Activated naive CD4-positive, alpha-beta T cell treated with anti-CD3 and anti-CD28 coated beads, Interleukin-2, amount 10 ng/mL, durations not matched to agents 7 days and 5 days (primary cell): ENCODE results near the gene FBLIM1.
A peak's percentile ranks its signal among the peaks of the same experiment; 100 is the strongest.

Experiments used
- CTCF ChIA-PET: fragments of 350-600 bp; sonication (Branson Sonifier 250); formaldehyde crosslinking; loops from one replicate; lab custom pipeline; 2021; ENCODE audit warnings: antibody characterized with exemption; lab: Charles Lee
- DNase-seq: peaks from one replicate; pipeline ENCODE4 v3.0.0-alpha.2; 2020
- H3K27ac Mint-ChIP-seq: one replicate; pipeline ENCODE4 v1.8.0; 2021; ENCODE audit warnings: mild to moderate bottlenecking, moderate library complexity, mixed read lengths
- H3K27me3 Mint-ChIP-seq: one replicate; pipeline ENCODE4 v1.8.0; 2021; ENCODE audit warnings: mild to moderate bottlenecking, mixed read lengths
- H3K36me3 Mint-ChIP-seq: one replicate; pipeline ENCODE4 v1.8.0; 2021; ENCODE audit warnings: mixed read lengths
- H3K4me1 Mint-ChIP-seq: one replicate; pipeline ENCODE4 v1.8.0; 2021; ENCODE audit warnings: mixed read lengths
- H3K4me3 Mint-ChIP-seq: one replicate; pipeline ENCODE4 v1.8.0; 2021; ENCODE audit warnings: mild to moderate bottlenecking, moderate library complexity, mixed read lengths
- H3K9me3 Mint-ChIP-seq: one replicate; pipeline ENCODE4 v1.8.0; 2021; ENCODE audit warnings: mixed read lengths

The FBLIM1 gene

DNA sequence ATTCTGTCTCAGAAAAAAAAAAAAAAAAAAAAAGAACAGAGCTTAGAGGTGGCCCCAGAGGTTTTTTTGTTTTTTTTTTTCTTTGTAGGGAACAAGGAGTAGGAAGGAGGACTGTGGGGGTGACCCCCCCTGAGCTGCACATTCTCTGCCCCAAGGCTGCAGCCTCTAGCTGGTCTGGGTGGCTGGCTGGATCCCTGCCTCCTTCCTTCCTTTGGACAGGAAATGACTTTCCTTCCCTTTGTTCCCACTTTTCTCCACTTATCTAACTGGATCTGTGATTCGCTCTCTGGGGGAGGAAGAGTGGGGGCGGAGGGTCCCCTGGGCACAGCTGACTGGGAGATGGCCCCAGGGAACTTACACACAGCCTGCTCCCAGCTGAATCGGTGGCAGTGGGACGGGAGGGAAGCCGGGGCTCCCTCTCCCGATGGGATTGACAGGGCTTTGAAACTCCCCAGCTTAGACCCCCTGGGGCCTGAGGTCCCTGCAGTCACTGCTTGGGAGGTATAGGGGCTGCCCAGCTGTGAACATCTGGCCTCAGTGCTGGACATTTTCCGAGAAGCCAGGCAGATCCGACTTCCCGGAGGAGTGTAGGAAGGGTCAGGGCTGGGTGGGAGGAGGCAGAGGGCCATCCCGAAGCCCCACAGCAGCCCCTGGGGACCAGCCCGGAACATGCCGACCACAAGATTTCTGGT is 2.1 kb downstream of the FBLIM1 start:
- H3K27me3 Mint-ChIP-seq: peaks cover 79% of the 10 kb centered on the region
- no peak overlapping the region for H3K27ac Mint-ChIP-seq
- H3K4me1 Mint-ChIP-seq: peaks cover 17% of the 10 kb centered on the region
- no peaks in the 10 kb centered on the region for H3K36me3 Mint-ChIP-seq
- no peak for DNase-seq
- CTCF ChIA-PET: interaction anchor here (1.4 kb wide), 1 partner anchor 13 kb away, joined by 3 read pairs; no protein-coding TSS in a partner anchor
- no peaks in the 10 kb centered on the region for H3K9me3 Mint-ChIP-seq
- no peak overlapping the region for H3K4me3 Mint-ChIP-seq

DNA sequence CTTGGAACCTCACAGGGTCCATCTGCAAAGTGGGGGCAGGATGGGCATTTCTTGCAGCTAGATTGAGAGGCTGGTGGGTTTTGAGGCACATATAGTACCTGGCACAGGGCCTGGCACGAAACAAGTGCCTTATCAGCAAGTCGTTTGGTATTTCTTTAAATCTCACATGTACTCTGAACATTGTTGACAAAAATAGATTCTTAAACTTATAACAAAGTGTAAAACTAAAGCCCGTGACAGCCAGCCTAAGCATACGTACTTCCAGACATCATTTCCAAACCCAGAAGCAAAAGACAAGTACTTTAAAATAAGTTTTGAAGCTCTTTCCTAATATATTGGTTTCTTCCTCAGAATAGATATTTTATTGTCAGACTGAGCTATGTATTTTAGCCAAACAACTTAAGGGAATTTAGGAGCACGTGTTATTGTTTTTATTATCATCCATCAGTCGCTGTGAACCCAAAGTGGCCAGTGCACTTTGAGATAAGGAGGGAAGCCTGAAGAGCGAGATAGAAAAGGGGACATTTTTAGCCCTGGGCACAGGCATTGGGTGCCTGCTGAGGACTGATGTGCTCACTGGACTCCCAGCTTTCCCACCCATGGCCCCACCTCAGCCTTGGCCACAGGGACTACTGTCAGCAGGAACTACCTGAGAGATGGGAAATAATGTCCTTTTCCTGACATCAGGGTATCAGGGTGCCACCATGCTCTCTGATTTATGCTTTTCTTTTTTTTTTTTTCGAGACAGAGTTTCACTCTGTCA is 3.0 kb downstream of the FBLIM1 start:
- Mint-ChIP-seq H3K36me3 (no peaks in the 10 kb centered on the region), H3K27me3 (peaks cover 76% of the 10 kb centered on the region), H3K9me3 (no peaks in the 10 kb centered on the region), H3K4me1 (peaks cover 11% of the 10 kb centered on the region), H3K4me3 (no peak overlapping the region), H3K27ac (no peak overlapping the region)
- CTCF ChIA-PET: no interaction called here
- DNase-seq: no peak

DNA sequence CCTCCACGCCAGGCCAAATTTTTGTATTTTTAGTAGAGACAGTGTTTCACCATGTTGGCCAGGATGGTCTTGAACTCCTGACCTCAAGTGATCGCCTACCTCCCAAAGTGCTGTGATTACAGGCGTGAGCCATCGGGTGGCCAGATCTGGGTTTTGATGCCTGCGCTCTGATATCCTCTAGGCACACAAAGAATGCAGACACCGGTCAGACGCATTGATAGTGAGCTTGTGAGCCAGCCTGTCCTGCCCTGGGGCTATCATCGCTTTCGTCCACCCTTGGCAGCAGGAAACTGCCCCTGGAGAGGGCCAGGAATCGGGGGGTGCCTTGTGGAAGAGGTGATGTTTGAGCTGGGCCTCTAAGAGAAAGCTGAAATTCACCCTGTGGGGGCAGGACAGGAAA is 4.0 kb downstream of the FBLIM1 start:
- Mint-ChIP-seq H3K9me3 (no peaks in the 10 kb centered on the region), H3K27ac (no peak overlapping the region), H3K4me1 (peaks cover 3% of the 10 kb centered on the region), H3K36me3 (no peaks in the 10 kb centered on the region), H3K4me3 (no peak overlapping the region), H3K27me3 (peaks cover 66% of the 10 kb centered on the region)
- no peak for DNase-seq
- CTCF ChIA-PET: interaction anchor here (0.8 kb wide), 1 partner anchor 65 kb away, joined by 3 read pairs; no protein-coding TSS in a partner anchor

DNA sequence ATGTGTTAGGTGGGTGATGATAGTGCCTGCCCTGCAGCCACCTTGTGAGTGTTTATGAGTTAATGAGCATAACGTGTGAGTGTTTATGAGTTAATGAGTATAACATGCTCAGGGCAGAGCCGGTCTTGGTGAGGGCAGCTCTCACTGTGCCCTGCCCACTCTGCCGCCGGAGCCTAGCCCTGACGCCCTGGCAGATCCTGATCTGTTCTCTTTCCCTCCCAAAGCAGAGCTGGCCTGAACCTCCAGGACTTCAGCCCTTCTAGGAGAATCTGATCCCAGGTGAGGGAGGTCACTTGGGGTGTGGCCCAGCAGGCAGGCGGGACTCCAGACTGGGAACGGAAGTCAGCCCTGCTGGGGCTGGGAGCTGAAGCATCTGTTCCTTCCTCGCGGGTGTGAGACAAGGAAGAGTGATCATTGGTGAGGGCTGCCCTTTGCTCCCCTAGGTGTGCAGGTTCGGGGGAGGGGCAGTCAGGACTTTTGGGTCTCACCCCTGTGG is 5.7 kb downstream of the FBLIM1 start:
- Mint-ChIP-seq H3K27me3 (peaks cover 53% of the 10 kb centered on the region), H3K27ac (peak overlapping the region; percentile 45), H3K36me3 (no peaks in the 10 kb centered on the region), H3K4me3 (no peak overlapping the region), H3K9me3 (no peaks in the 10 kb centered on the region), H3K4me1 (no peaks in the 10 kb centered on the region)
- CTCF ChIA-PET: interaction anchor here (0.5 kb wide), 1 partner anchor 519 kb away, joined by 5 read pairs; no protein-coding TSS in a partner anchor
- DNase-seq: no peak

DNA sequence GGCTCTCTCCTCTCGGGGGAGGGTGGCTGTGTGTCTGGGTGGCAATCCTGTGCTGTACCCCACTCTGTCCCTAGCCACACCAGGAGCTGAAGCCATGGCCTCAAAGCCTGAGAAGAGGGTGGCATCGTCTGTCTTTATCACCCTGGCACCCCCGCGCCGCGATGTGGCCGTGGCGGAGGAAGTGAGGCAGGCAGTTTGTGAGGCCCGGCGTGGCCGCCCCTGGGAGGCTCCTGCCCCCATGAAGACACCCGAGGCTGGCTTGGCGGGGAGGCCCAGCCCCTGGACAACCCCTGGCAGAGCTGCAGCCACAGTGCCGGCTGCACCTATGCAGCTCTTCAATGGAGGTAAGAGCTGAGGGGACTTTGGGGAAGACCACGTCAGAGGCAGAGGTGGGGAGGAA is 6.3 kb downstream of the FBLIM1 start:
- Mint-ChIP-seq H3K36me3 (no peaks in the 10 kb centered on the region), H3K27me3 (peaks cover 47% of the 10 kb centered on the region), H3K9me3 (no peaks in the 10 kb centered on the region), H3K4me3 (no peak overlapping the region), H3K27ac (no peak overlapping the region), H3K4me1 (no peaks in the 10 kb centered on the region)
- DNase-seq: no peak
- CTCF ChIA-PET: no interaction called here

DNA sequence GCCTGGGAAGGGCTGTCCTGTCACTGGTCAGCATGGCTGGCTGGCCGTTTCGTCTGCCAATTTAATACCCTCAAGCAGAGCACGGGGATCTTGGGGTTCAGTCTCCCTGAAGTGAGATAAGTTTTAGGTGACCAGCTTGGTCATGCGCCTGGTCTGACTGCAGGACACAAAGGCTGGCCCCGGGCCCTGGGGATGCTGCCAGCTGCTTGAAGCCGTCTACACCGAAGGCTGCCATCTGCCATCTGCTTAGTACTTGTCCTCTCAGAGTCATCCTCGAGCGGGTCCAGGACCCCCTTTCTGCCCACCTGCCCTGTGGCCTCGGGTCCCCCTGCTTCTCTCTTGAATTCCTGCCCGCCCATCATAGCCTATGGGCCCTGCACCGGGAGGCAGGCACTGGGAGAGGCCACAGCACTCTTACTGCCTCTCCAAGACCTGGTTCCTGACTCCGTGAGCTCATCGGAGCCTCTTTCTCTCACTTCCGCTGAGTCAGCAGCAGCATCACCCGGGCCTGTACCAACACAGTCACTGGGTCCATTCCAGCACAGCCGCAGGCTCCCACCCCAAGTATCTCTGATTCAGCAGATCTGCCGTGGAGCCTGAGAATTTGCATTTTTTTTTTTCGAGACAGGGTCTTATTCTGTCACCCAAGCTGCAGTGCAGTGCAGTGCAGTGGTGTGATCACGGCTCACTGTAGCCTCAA is 7.0 kb downstream of the FBLIM1 start:
- Mint-ChIP-seq H3K27me3 (peaks cover 44% of the 10 kb centered on the region), H3K4me3 (no peak overlapping the region), H3K27ac (no peak overlapping the region), H3K4me1 (no peaks in the 10 kb centered on the region), H3K9me3 (no peaks in the 10 kb centered on the region), H3K36me3 (no peaks in the 10 kb centered on the region)
- CTCF ChIA-PET: interaction anchor here (0.6 kb wide), 1 partner anchor 194 kb away, joined by 3 read pairs; no protein-coding TSS in a partner anchor
- no peak for DNase-seq

DNA sequence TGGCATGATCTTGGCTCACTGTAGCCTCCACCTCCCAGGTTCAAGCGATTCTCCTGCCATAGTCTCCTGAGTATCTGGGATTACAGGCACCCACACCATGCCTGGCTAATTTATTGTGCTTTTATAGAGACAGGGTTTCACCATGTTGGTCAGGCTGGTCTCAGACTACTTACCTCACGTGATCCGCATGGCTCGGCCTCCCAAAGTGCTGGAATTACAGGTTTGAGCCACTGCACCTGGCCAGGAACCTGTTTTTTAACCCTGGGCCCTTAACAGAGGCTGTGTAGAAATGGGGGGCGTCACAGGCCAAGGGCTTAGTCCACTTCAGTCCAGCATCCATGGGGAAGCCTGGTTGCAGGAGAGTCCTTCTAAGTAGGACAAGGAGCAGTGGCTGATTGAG is 9.3 kb downstream of the FBLIM1 start:
- CTCF ChIA-PET: no interaction called here

DNA sequence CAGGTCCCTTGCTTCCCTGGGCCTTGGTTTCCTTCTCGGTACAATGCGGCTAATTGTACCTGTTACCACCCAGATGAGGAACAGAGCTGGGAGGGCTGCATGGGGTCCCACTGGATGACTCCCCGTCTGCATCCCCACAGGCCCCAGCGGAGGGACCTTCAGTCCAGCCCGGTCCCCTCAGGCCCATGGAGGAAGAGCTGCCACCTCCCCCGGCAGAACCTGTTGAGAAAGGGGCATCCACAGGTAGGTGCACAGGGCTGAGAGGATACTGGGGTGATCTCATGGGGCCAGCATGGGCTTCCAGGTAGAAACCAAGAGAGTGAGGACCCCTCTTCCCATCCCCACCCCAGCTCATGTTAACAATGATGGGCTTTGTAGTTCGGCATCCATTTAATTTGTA is 9.8 kb downstream of the FBLIM1 start:
- H3K4me3 Mint-ChIP-seq: no peak overlapping the region
- H3K36me3 Mint-ChIP-seq: no peaks in the 10 kb centered on the region
- H3K27ac Mint-ChIP-seq: no peak overlapping the region
- no peak for DNase-seq
- peaks cover 40% of the 10 kb centered on the region for H3K27me3 Mint-ChIP-seq
- no peaks in the 10 kb centered on the region for H3K9me3 Mint-ChIP-seq
- CTCF ChIA-PET: interaction anchor here (0.7 kb wide), 1 partner anchor 13 kb away, joined by 3 read pairs; no protein-coding TSS in a partner anchor
- H3K4me1 Mint-ChIP-seq: no peaks in the 10 kb centered on the region

More for the DNA sequence above, 9.3 kb downstream of the FBLIM1 start:
- H3K4me3 Mint-ChIP-seq: no peak overlapping the region
- DNase-seq: no peak
- H3K36me3 Mint-ChIP-seq: no peaks in the 10 kb centered on the region
- no peaks in the 10 kb centered on the region for H3K9me3 Mint-ChIP-seq
- H3K4me1 Mint-ChIP-seq: no peaks in the 10 kb centered on the region
- H3K27me3 Mint-ChIP-seq: peaks cover 40% of the 10 kb centered on the region
- H3K27ac Mint-ChIP-seq: no peak overlapping the region

DNA sequence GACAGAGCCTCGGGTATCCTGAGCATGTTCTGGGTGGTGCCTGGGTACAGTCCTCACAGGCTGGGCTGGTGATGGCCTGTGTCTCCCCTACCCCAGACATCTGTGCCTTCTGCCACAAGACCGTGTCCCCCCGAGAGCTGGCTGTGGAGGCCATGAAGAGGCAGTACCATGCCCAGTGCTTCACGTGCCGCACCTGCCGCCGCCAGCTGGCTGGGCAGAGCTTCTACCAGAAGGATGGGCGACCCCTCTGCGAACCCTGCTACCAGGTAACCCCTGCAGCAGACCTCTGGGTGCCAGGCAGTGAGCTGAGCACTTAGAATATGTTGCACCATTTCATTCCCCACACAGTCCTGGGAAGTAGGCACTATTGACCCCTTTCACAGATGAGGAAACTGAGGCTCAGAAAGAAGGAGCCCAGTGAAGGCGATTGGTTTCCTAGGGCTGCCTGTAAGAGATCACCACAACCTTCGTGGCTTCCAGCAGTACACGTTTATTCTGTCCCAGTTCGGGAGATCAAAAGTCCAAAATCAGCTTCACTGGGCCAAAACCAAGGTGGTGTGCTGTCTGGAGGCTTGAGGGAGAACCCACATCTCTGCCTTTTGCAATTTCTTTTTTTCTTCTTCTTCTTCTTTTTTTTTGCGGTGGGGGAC is 11.8 kb downstream of the FBLIM1 start:
- CTCF ChIA-PET: interaction anchor here (1.8 kb wide), 1 partner anchor 21 kb away, joined by 7 read pairs; no protein-coding TSS in a partner anchor
- H3K27me3 Mint-ChIP-seq: peaks cover 27% of the 10 kb centered on the region

DNA sequence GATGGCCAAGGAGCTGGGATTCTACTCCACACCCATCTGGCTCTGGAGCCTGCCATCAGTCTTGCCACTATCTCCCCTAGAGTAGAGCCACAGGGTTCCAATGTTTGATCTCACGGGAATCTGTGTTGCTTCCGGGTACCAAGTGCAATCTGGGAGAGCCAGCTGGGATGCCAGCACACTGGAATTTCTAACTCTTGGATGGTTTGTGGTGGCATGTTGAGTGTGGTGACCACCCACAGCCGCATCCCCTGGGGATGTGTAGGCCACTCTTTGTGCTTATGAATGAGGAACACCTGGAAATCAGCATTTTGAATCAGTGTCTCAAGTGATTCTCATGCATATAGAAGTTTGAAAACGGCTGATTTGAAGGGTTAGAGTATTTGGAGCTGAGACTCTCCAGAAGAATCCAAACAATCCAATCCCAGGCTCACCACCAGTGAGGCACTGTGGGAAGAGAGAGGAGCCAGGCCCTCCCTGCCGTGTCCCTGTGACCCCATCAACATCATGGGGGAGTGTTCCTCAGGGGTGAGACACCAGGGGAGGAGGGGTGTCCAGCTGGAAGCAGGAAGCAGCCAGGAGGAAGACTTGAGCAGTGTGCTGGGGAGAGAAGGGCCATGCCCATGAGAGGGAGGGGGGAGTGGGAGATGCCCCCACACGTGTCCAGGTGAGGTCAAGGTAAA is 13.4 kb downstream of the FBLIM1 start:
- Mint-ChIP-seq H3K9me3 (no peaks in the 10 kb centered on the region), H3K4me1 (no peaks in the 10 kb centered on the region), H3K36me3 (no peaks in the 10 kb centered on the region), H3K27me3 (peaks cover 23% of the 10 kb centered on the region), H3K27ac (no peak overlapping the region), H3K4me3 (no peak overlapping the region)
- no peak for DNase-seq
- CTCF ChIA-PET: interaction anchor here (1.8 kb wide), 1 partner anchor 20 kb away, joined by 7 read pairs; no protein-coding TSS in a partner anchor

More for the DNA sequence above, 11.8 kb downstream of the FBLIM1 start:
- no peaks in the 10 kb centered on the region for H3K36me3 Mint-ChIP-seq
- no peaks in the 10 kb centered on the region for H3K9me3 Mint-ChIP-seq
- H3K4me1 Mint-ChIP-seq: no peaks in the 10 kb centered on the region
- H3K27ac Mint-ChIP-seq: no peak overlapping the region
- no peak overlapping the region for H3K4me3 Mint-ChIP-seq
- no peak for DNase-seq

DNA sequence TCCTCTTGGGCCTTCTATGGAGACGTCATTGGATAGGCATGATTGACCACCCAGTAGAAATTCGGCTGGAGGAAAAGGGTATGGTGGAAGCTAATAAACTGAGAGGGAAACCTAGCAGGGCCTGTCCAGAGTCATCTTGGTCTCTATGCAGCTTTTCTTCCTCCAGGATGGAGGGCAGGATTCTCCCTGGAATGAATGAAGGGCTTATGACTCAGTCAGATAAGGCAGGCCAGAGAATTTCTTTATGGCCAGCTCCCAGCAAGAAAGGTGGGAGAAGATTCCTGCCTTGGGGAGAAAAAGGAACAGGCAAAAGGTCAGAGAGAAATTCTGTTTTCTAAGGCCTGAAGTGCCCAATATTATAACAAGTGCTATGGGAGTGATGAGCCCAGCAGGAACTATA is 17.1 kb downstream of the FBLIM1 start:
- no peak for DNase-seq
- CTCF ChIA-PET: interaction anchor here (1.1 kb wide), 1 partner anchor 16 kb away, joined by 3 read pairs; no protein-coding TSS in a partner anchor
- no peak overlapping the region for H3K27ac Mint-ChIP-seq

DNA sequence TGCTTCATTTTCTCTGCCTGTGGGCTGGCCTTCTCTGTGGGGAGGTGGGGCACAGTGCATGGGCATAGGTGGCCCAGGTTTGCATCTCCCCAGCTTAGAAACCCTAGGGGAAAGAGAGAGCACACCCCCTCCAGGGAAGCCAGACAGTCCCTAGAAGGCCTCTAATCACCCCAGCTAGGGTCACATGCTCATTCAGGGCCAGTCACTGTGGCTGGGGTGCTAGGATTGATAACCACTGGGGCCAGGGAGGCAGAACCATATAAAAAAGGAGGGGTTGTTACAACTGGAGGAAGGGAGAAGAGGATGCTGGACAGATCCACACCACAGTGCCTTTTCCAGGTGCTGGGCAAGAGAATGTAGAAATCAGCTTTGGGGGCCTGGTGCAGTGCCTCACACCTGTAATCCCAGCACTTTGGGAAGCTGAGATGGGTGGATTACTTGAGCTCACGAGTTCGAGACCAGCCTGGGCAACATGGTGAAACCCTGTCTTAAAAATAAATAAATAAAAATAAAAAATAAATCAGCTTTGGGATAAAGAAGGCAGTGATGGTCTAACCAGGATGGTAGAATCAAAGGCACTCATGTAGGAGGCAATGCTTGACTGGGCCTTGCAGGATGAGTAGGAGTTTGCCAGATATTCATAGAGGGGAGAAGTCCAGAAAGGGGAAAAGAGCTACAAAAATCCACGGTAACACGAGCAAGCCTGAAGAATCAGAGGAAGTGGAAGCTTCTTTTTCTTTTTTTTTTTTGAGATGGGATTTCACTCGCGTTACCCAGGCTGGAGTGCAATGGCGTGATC is 19.5 kb downstream of the FBLIM1 start:
- CTCF ChIA-PET: interaction anchor here (1.1 kb wide), 1 partner anchor 13 kb away, joined by 5 read pairs; no protein-coding TSS in a partner anchor
- no peaks in the 10 kb centered on the region for H3K36me3 Mint-ChIP-seq
- no peaks in the 10 kb centered on the region for H3K9me3 Mint-ChIP-seq
- H3K4me1 Mint-ChIP-seq: no peaks in the 10 kb centered on the region
- H3K27me3 Mint-ChIP-seq: peaks cover 30% of the 10 kb centered on the region
- no peak overlapping the region for H3K27ac Mint-ChIP-seq
- H3K4me3 Mint-ChIP-seq: no peak overlapping the region
- DNase-seq: no peak

More for the DNA sequence above, 17.1 kb downstream of the FBLIM1 start:
- Mint-ChIP-seq H3K36me3 (no peaks in the 10 kb centered on the region), H3K4me3 (no peak overlapping the region), H3K27me3 (peaks cover 37% of the 10 kb centered on the region), H3K9me3 (no peaks in the 10 kb centered on the region), H3K4me1 (no peaks in the 10 kb centered on the region)
